Right lobe of liver (tissue), 4 donors: ENCODE measurements around the gene NFIA.

Source experiments
- POLR2A ChIP-seq: fragments of 450-650 bp; IDR thresholded peaks from one replicate; pipeline ENCODE4 v1.6.1; 2017; ENCODE audit warnings: antibody characterized with exemption, mild to moderate bottlenecking
- TF ChIP-seq, protein P1 (sequence below), 4 donors: fragments of 200-600 bp in 3 of 4; fragments of 450-650 bp in 1 of 4; IDR thresholded peaks; one replicate each; pipeline versions ENCODE4 v1.5.1 to v1.8.0; 2016 to 2022; ENCODE audit warnings: antibody characterized with exemption in 4 of 4, mild to moderate bottlenecking in 2 of 4
- donor health status: DM: no; HTN: no; CAD: no.
- donor health status: DM: no; HTN: no; CAD: no.
- donor health status: DM: no; HTN: yes; CAD: no.

DNA sequence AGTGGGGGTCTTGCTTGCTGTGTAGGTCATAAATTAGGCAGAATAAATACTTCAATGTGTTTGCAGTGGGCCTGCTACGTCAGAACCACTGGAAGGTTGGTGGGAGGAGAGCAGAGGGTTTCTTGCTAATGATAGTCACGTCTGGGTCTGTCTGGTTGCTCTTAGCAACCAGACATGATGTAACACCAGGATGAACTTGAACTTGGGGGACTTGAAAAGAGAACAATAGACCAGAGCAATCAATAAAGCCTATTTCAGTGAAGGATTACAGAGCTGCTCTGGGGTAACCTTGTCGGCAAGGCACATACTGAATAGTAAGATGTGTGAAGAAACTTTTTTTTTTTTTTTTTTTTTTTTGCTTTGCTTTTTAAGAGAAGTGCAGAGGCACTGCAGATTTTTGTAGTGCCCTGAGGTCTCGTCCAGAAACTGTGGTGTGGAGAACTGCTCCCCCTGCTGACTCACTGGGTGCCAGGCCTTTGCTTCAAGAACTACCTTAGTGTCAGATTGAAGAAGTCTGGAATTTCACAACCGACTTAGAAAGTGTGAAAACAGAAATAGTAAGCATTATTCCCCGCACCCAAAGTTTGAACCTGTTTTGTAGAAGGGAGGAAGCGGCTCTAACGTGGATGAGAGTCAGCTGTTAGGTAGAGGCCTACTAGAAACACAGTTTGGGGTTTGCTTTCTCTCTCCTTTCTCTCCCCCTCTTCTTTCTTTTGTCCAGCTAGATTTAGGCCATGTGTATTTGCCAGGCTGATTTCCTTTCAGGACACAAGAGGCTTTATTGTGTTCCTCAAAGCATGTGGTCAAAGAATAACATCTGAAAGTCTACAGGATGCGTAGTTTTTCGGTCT is 371.0 kb downstream of the NFIA start:
- TF ChIP-seq, protein P1, sequence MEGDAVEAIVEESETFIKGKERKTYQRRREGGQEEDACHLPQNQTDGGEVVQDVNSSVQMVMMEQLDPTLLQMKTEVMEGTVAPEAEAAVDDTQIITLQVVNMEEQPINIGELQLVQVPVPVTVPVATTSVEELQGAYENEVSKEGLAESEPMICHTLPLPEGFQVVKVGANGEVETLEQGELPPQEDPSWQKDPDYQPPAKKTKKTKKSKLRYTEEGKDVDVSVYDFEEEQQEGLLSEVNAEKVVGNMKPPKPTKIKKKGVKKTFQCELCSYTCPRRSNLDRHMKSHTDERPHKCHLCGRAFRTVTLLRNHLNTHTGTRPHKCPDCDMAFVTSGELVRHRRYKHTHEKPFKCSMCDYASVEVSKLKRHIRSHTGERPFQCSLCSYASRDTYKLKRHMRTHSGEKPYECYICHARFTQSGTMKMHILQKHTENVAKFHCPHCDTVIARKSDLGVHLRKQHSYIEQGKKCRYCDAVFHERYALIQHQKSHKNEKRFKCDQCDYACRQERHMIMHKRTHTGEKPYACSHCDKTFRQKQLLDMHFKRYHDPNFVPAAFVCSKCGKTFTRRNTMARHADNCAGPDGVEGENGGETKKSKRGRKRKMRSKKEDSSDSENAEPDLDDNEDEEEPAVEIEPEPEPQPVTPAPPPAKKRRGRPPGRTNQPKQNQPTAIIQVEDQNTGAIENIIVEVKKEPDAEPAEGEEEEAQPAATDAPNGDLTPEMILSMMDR (IDR thresholded peaks at IDR 0.05), result peak; percentile 65 to 76 (median 70)
- no peak for TF ChIP-seq POLR2A
